ENCODE measurements around the gene HCN4.
"Not testable (repeated sequence)": the region's sequence is repeated elsewhere in the genome, so short reads cannot be mapped to it uniquely, and the experiment has no call there.

The HCN4 gene

DNA sequence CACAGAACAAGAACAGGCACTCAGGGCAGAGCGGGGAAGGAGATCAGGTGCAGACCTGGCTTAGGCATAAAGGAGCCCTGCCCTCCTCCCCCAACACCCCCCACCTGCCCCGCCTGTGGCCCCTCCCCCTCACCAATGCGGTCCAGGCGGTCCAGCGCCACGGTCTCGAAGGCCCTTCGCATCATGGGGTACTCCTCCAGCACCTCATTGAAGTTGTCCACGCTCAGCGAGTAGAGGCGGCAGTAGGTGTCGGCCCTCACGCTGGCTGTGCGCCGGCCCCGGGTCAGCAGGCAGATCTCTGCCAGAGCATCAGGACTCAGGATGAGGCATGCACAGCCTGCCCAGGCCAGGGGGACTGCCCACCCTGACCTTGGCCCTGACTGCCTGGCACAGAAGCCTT lies 44.8 kb downstream of the HCN4 start:
- no peak for DNase-seq

DNA sequence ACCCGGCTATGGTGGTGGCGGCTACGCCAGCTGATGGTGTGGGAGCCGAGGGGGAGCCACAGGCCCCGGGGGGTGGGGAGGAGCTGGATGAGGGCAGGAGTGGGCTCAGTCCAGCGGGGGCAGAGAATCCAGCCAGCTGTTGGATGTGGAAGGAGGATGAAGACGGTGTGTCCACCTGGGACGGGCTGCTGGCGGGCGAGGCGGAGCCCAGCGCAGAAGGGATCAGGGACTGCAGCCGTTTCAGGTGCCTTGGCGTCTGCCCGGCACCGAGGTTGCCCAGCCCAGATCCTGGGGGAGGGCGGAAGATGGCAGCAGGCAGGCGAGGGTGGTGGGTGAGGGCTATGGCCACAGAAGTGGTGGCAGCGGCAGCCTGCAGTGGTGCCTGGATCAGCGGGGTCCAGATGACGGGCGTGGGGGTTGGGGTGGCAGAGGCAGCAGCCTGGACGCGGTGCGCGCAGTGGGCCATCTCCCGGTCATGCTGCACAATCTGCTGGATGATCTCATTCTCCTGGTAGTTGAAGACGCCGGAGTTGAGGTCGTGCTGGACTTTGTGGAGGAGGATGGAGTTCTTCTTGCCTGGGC lies 45.3 kb downstream of the HCN4 start:
- DNase-seq, result no peak

DNA sequence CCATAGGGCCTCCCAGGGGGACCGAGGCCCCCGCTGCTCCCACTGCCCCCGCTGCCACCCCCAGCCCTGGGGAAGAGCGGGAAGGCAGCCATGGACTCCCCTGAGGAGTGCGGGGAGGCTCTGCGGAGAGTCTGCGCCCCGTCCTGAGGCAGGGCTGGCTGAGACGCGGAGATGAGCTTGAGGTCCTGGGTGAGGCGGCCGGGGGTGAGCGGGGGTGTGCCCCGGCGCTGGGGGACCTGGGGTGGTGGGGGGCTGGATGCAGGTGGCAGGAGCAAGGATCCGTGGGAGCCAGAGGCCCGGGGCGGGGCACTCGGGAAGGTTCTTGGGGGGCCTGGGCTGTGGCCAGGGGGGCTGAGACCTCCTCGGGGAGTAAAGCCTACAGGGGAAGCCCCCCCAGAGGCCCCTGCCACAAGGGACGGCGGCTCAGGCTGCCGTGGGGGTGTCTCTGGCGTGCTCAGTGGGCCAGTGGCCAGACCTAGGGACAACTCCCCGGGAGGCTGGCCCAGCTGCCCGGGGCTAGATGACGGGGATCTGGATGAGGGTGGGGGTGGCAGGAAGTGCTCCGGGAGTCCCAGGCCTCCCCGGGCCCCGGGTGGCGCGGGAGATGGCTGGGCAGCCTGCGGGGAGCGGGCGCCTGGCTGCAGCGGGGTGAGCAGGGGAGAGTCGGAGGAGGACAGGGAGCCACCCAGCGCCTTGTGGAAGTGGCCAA lies 45.9 kb downstream of the HCN4 start:
- no peak for DNase-seq

- no peak for DNase-seq
These were observed 47.0 kb downstream of the HCN4 start for GRCh38 chr15:73321496-73322450.

DNA sequence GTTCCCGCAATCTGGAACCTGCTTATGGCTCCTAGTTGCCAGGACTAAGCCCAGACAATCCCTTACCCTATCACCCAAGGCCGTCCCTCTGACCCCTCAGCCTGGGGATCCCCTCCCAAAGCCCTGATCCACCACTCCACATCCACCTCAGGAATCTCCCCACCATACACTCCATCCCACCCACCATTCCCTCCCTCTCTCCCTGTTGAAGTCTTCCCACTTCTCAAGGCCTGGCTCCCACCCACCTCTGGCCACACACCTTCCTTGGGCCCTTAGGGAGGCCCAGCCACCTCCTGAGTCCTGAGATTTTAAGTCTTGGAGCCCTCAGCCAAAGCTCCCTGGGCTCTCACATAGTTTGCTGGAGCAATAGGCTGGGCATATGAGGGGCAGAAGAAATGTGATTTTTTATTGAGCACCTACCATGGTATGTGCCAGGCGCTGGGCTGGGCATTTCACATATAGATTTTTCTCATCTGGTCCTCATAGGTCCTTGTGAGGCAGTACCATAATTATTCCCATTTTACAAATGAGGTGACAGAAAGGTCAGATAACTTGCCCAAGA lies 48.1 kb downstream of the HCN4 start:
- DNase-seq, result no peak

DNA sequence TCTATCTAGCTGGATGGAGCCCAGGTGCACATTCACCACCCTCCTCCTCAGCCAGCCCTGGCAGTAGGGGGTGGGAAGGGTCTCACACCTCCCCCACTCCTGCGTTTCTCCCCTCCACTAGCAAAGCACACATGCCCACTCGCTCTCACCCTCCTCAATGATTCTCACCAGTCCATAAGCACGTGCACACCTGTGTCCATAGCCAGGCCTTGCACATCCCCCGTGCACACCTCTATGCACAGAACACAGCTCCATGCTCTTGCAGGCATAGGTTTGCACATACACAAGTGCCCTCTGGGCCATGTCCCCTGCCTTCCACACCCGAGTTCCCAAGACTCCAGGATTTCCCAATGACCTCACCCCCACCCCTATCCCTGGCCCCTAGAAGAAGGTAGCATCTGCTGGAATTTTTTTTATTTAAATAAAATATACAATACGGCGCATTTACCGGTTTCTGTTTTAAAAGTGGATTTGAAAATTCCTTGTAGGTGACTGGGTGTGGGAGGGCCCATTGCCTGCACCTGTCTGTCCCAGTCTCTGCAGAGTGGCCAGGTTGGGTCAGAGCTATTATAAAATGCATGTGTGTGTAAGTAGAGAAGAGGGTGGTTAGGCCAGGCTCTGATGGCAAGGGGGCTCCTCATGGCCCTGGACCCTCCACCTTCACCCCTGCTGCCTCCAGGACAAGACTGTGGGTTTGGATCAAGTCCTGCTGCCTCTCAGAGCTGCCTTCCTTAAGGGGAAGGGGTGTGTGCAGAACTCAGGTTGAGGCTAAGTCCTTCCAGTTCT lies 49.1 kb downstream of the HCN4 start:
- DNase-seq, result no peak

GRCh38 chr15:73318463-73319351 lies 50.1 kb downstream of the HCN4 start:
- peak; percentile 90 for DNase-seq

- DNase-seq, result peak; percentile 30
These were observed 50.9 kb downstream of the HCN4 start for GRCh38 chr15:73317651-73318462.

DNA sequence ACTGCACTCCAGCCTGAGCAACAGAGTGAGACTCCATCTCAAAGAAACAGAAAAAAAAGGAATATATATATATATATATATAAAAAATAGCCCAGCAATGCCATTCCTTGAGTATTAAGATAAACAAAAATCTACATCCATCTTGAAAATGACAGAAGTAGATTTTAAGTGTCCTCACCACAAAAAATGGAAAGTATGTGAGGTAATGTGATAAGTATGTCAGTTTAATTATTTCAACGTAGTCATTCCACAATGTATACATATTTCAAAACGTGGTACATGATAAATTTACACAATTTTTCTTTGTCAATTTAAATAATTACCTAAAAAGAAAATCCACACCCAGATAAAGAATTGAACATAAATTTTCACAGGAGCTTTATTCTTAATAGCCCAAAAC lies 54.9 kb downstream of the HCN4 start:
- no peak for DNase-seq

- DNase-seq, result peak; percentile 6
These were observed 60.5 kb downstream of the HCN4 start for GRCh38 chr15:73308305-73308704.

- DNase-seq, result peak; percentile 77
These were observed 63.2 kb downstream of the HCN4 start for GRCh38 chr15:73305331-73306211.

GRCh38 chr15:73303636-73304035 lies 65.1 kb downstream of the HCN4 start:
- no peak for DNase-seq

- not testable (repeated sequence) for DNase-seq
These were observed 68.5 kb downstream of the HCN4 start for GRCh38 chr15:73300286-73300685.

DNA sequence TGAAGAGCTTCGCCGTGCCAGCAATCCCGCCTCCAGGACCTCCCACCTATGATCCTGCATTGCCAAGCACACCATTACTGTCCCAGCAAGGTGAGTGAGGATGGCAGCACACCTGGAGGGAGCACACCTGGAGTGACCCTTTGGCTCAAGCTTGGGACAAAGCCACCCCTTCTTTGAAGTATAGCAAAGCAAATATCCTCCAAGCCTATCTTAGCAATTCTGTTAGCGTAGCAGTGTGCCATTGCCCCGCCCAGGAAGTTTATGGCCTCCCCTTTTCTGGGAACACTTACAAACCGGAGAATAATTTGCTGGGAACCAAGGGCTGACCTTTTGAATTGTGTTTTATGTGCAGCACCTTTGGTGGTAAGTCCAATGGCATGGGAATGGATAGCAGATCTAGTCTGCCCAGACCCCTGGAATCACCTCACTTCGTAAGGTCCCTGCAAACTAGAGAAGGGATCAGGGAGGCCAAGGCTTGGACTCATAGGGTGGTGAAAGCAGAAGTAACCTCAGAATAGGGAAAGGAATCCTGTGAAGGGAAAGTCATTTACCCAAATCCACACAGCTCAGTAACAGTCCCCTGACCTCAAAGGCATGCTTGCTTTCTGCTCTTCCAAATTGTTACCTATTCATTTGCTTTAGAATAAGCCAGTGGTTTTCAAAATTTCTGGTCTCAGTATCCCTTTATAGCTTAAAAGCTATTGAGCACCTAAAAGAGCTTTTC lies 70.1 kb downstream of the HCN4 start:
- no peak for DNase-seq

- DNase-seq, result no peak
These were observed 72.0 kb downstream of the HCN4 start for GRCh38 chr15:73296609-73297353.

- no peak for DNase-seq
These were observed 73.0 kb downstream of the HCN4 start for GRCh38 chr15:73295630-73296286.

GRCh38 chr15:73293773-73294172 lies 75.0 kb downstream of the HCN4 start:
- DNase-seq, result no peak

DNA sequence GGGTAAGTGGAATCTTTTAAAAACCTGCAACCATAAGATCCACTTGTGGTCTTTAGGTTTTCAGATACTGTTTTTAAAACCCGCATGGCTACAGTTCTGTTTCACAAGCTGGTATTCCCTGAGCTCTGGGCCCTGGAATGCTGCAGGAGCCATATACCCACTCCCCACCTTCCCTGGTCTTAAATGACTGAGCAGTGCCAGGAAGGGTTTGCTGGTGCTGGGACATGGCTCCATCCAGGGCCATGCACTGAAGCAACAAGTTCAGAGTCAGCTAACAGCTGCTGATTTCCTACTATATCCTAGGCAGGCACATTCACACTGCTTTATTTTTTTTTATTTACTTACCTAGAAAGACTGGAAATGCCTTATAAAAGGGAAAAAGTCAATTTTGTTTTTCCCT lies 77.3 kb downstream of the HCN4 start:
- DNase-seq, result no peak

Measured in NCI-H146 (cell line).